WI38 (cell line): ENCODE results near the gene TARBP2.

Experiments used
- H3K4me3 ChIP-seq: 2 replicates; pipeline ENCODE4 v1.5.1; 2011; ENCODE audit warnings: low read depth, mild to moderate bottlenecking, control low read depth, low read length
- TF ChIP-seq, protein P1 (sequence below): IDR thresholded peaks from 2 replicates; pipeline ENCODE4 v1.5.1; 2012; ENCODE audit warnings: low read depth, mild to moderate bottlenecking, control low read depth, low read length

TARBP2 gene

DNA sequence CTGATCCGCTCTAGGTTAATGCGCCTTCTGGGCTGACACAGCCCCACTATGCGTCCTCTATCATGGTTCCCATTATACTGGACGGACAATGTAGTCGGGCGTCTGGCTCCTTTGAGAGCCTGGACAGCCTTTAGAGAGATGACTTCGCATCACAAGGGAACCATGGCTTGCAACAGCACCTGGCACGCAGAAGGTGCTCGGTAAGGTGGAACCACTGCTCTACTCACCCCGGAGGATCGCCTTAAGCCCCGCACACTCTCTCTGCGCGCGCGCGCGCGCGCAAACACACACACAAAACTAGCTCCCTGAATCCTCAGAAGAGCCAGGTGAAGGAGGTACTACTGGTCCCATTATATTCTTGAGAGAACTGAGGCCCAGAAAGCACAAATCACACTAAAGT lies 8.9 kb upstream of the TARBP2 start:
- peak overlapping the region; percentile 53; the same call in 1 of the 2 replicates for H3K4me3 ChIP-seq
- TF ChIP-seq, protein P1, sequence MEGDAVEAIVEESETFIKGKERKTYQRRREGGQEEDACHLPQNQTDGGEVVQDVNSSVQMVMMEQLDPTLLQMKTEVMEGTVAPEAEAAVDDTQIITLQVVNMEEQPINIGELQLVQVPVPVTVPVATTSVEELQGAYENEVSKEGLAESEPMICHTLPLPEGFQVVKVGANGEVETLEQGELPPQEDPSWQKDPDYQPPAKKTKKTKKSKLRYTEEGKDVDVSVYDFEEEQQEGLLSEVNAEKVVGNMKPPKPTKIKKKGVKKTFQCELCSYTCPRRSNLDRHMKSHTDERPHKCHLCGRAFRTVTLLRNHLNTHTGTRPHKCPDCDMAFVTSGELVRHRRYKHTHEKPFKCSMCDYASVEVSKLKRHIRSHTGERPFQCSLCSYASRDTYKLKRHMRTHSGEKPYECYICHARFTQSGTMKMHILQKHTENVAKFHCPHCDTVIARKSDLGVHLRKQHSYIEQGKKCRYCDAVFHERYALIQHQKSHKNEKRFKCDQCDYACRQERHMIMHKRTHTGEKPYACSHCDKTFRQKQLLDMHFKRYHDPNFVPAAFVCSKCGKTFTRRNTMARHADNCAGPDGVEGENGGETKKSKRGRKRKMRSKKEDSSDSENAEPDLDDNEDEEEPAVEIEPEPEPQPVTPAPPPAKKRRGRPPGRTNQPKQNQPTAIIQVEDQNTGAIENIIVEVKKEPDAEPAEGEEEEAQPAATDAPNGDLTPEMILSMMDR, result no peak

DNA sequence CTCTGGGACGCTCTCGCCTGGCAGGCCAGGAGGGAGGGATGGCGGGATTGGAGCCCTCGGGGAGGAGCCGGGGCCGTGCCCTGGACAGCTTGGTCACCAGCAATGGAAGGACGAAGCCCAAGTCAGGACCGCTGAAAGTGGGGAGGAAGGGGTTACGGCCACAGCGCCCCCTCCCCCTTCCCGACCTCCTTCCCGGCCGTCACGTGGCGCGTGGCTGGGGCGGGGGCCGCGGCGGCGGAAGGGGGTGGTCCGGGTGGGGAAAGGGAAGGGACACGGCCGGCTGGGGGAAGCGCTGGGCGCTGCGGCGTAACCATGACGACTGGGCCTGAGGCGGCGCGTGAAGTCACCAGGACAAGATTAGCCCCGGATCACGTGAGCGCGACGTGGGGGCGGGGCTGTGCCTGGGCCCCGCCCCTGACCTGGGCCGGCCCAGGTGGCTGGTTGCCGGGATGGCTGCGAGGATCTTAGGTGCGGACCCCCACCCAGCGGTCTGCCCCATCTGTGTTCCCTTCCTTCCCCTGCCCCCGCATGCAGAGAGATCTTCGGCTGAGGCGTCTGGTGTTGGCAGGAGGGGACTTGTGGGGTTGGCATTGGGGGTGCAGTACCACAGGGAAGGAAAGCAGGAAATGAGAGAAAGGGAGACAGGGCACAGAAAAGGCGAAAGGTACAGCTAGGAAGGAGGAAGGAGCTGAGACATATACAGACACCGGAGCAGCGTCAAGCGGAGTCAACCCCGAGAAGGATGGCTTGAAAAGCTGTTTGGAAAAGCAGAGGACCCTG lies 8.1 kb upstream of the TARBP2 start:
- TF ChIP-seq, protein P1, result no peak
- H3K4me3 ChIP-seq, result peak overlapping the region; percentile 53

DNA sequence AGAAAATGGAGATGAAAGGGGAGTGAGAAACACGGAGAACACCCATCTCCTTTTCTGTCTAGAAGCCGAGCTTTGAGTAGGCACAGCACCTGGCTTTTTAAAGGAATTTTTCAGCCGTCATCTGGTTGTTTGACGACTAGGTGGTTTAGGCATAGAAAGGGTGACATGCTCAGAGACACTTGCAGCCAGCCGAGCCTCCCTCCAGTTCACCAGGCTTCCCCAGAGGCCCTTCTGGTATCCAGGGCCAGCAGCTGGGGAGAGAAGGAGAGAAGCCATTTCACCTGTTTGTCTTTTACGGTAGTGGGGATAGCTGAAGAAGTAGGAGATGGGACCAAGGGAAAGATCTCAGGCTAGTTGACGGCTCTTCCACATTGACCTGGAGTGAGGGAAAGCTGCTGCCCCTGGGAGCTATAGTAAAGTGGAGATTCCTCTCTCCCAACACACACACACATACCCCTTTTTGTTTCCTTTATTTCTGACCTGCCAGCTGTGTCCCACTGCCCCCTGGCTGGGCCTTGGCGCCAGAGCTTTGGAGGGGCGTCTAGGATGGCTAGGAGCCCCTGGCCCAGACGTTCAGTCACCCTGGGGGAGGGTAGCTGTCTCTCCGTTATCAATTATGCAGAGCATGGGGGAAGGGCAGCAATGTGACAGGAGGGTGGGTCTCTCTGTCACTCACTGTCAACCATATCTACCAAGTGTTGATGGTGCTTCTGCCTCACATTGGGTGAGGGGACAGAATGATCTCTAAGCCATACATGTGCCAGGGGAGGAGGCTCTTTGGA lies 7.3 kb upstream of the TARBP2 start:
- H3K4me3 ChIP-seq, result no peak overlapping the region
- TF ChIP-seq, protein P1, result no peak

DNA sequence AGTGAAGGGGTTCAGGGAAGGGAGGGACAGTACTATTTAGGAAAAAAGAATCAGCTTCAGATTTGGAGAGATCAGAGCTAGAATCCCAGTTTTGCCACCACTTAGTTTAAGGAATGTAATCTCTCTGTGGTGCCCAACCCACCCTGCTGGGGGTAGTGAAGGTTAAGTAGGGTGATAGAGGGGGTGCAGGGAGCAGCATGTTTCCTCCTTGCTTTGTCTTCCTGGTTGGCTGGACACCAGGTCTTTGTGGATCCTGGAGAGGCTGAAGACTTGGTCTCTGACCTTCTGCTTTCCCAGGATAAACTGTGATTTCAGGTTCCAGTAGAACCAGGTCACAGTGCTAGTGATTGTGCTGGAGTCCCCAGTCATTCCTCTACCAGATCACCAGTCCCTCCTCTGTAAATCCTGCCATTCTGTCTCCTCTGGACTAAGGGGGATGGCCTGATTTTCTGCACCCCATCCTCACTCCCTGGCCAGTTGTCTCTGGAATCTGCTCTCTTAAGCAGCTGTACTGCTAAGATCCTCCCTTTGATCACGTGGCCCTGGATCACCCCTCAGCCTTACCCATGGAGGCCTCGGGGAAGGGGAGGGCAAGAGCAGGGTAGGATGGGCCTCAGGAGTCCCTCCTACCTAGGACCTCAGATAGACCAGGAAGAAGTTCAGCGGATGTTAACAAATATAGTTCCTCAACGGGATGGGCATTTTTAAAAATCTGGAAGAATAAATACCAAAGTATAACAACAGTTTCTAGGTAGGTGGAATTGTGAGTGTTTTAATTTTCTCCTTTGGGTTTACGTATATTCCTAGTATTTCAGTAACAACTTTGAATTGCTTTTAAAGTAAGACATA lies 5.0 kb upstream of the TARBP2 start:
- TF ChIP-seq, protein P1, result no peak
- no peak overlapping the region for H3K4me3 ChIP-seq

DNA sequence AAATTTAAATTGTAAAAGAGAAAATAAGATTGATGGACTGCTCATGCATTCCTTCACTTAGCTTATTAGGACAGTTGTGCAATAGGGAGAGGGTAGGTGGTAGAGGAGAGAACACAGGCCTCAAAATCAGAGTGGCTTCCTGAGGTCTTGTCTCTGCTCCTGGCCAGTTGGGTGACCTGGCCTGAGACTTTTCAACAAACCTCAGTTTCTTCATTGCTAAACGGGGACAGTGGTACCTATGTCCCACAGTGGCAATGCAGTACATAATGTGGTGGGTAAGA lies 4.4 kb upstream of the TARBP2 start:
- TF ChIP-seq, protein P1, result no peak
- 0 out of 2 replicates have a peak overlapping the region, but pooled peaks have one; percentile 6 for H3K4me3 ChIP-seq

DNA sequence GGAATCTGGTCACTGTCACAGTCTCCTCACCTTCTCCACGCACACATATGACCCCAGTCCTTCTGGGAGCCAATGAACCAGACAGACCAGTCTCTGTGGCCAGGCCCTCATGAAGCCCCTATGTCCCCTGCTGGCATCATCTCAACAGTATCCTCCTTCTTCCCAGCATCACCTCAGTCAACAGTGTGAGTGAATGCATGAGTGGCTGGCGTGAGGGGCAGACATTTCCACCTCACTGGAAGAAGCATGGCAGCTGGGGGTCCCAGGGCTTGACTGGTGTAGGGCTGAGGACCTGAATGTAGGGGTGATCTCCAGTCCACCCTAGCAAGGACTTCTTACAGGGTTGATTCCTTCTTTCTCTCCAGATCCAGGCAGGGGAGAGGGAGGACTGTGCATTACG lies 3.6 kb upstream of the TARBP2 start:
- TF ChIP-seq, protein P1, result no peak
- H3K4me3 ChIP-seq, result no peak overlapping the region

DNA sequence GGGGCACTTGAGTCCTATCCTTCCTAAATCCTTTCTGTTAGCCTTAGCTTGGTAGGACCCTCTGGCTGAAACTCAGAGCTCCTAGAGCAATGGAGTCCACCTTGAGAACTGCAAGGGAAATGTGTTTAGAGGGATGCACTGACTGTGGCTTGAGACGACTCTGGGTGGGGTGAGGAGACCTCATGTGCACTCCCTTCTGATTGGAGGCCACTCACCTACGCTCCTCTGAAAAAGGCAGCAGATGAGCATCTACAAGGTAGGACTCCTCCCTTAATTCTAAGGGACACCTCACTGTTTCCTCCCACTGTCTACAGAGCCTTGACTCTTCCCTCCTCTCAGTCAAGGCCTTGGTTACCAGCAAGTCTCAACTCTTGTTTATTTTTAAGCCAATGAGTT lies 2.9 kb upstream of the TARBP2 start:
- peak overlapping the region; percentile 63 for H3K4me3 ChIP-seq
- TF ChIP-seq, protein P1, result no peak
